Mesenchymal stem cell (in vitro differentiated cells and primary cell): ENCODE measurements around the gene RAC3.

Experiments used
- DNase-seq: peaks from one replicate; pipeline ENCODE4 v3.0.0-alpha.2; 2013
- H2AFZ ChIP-seq: one replicate; pipeline ENCODE4 v1.6.1; 2013; ENCODE audit warnings: low read depth, mild to moderate bottlenecking, control low read depth, inconsistent platforms, low read length, moderate library complexity
- H2AK5ac ChIP-seq: 2 replicates; pipeline ENCODE4 v1.6.1; 2013; ENCODE audit warnings: low read length, moderate library complexity, mild to moderate bottlenecking, inconsistent platforms; ENCODE audit not compliant: severe bottlenecking
- H2BK120ac ChIP-seq: one replicate; pipeline ENCODE4 v1.6.1; 2013; ENCODE audit warnings: low read depth, mild to moderate bottlenecking, inconsistent platforms, low read length, moderate library complexity
- H2BK12ac ChIP-seq, 2 experiments: one replicate each; pipeline ENCODE4 v1.6.1; 2013; ENCODE audit warnings: inconsistent platforms in 2 of 2, low read length in 2 of 2, mild to moderate bottlenecking in 2 of 2, moderate library complexity in 2 of 2, control low read depth in 1 of 2
- H2BK15ac ChIP-seq: one replicate; pipeline ENCODE4 v1.6.1; 2013; ENCODE audit warnings: mild to moderate bottlenecking, low read depth, inconsistent platforms; ENCODE audit not compliant: poor library complexity, severe bottlenecking
- H2BK5ac ChIP-seq: 2 replicates; pipeline ENCODE4 v1.6.1; 2013; ENCODE audit warnings: low read depth, mild to moderate bottlenecking, low read length, control low read depth, inconsistent platforms; ENCODE audit not compliant: poor library complexity, severe bottlenecking
- H3K14ac ChIP-seq, 2 experiments: one replicate each; pipeline ENCODE4 v1.6.1; 2013; ENCODE audit warnings: inconsistent platforms in 2 of 2, low read length in 2 of 2, control low read depth in 1 of 2, mild to moderate bottlenecking in 1 of 2, moderate library complexity in 1 of 2
- H3K18ac ChIP-seq, 2 experiments: one replicate each; pipeline ENCODE4 v1.6.1; 2013; ENCODE audit warnings: inconsistent platforms in 2 of 2, low read length in 2 of 2, control low read depth in 1 of 2, low read depth in 1 of 2, mild to moderate bottlenecking in 1 of 2
- H3K23ac ChIP-seq, 2 experiments: one replicate each; pipeline ENCODE4 v1.6.1; 2013; ENCODE audit warnings: inconsistent platforms in 2 of 2, low read length in 2 of 2, mild to moderate bottlenecking in 2 of 2, moderate library complexity in 2 of 2, control low read depth in 1 of 2
- H3K27ac ChIP-seq: 2 replicates; pipeline ENCODE4 v1.5.1; 2013; ENCODE audit warnings: mild to moderate bottlenecking, moderate library complexity, low read length, control low read depth, inconsistent platforms; ENCODE audit not compliant: poor library complexity, severe bottlenecking
- H3K27me3 ChIP-seq, 2 experiments: 2 replicates each; pipeline versions ENCODE4 v1.6.1 to v1.7.0; 2013; ENCODE audit warnings: low read length in 2 of 2, mild to moderate bottlenecking in 2 of 2, moderate library complexity in 2 of 2, control low read depth in 1 of 2, inconsistent platforms in 1 of 2; ENCODE audit not compliant: control insufficient read depth in 1 of 2, insufficient read depth in 1 of 2
- H3K36me3 ChIP-seq, 2 experiments: 2 replicates each; pipeline versions ENCODE4 v1.6.1 to v1.7.0; 2013; ENCODE audit warnings: low read length in 2 of 2, control low read depth in 1 of 2, inconsistent platforms in 1 of 2, low read depth in 1 of 2, mild to moderate bottlenecking in 1 of 2; ENCODE audit not compliant: insufficient read depth in 2 of 2, control insufficient read depth in 1 of 2
- H3K4ac ChIP-seq, 2 experiments: one replicate each; pipeline ENCODE4 v1.6.1; 2013; ENCODE audit warnings: inconsistent platforms in 2 of 2, low read length in 2 of 2, mild to moderate bottlenecking in 2 of 2, moderate library complexity in 2 of 2, control low read depth in 1 of 2, low read depth in 1 of 2
- H3K4me1 ChIP-seq: 2 replicates; pipeline ENCODE4 v1.6.1; 2013; ENCODE audit warnings: low read depth, low read length, control low read depth; ENCODE audit not compliant: control insufficient read depth, insufficient read depth
- H3K4me2 ChIP-seq: 2 replicates; pipeline ENCODE4 v1.6.1; 2013; ENCODE audit warnings: low read length, mild to moderate bottlenecking, inconsistent platforms; ENCODE audit not compliant: poor library complexity, severe bottlenecking
- H3K4me3 ChIP-seq, 2 experiments: 2 replicates each; pipeline versions ENCODE4 v1.5.1 to v1.7.0; 2013; ENCODE audit warnings: low read length in 2 of 2, mild to moderate bottlenecking in 2 of 2, control low read depth in 1 of 2, low read depth in 1 of 2; ENCODE audit not compliant: insufficient read depth in 1 of 2
- H3K79me1 ChIP-seq: replicated peaks from 2 replicates; pipeline ENCODE4 v1.6.1; 2013; ENCODE audit warnings: mild to moderate bottlenecking, control low read depth, low read length, inconsistent platforms; ENCODE audit not compliant: poor library complexity, severe bottlenecking
- H3K9ac ChIP-seq: 2 replicates; pipeline ENCODE4 v1.7.0; 2013; ENCODE audit warnings: mild to moderate bottlenecking, low read length, moderate library complexity
- H3K9me3 ChIP-seq: 2 replicates; pipeline ENCODE4 v1.7.0; 2013; ENCODE audit warnings: mild to moderate bottlenecking, low read length; ENCODE audit not compliant: control insufficient read depth
- H4K8ac ChIP-seq: one replicate; pipeline ENCODE4 v1.6.1; 2013; ENCODE audit warnings: inconsistent platforms, mild to moderate bottlenecking, low read length, moderate library complexity
- H4K91ac ChIP-seq: one replicate; pipeline ENCODE4 v1.6.1; 2013; ENCODE audit warnings: mild to moderate bottlenecking, low read length, inconsistent platforms
- WGBS: methylation state at CpG from one replicate; pipeline ENCODE4 v1.1.7; 2013; ENCODE audit warnings: mixed read lengths; 5-methylcytosine and 5-hydroxymethylcytosine counted together

The RAC3 gene

DNA sequence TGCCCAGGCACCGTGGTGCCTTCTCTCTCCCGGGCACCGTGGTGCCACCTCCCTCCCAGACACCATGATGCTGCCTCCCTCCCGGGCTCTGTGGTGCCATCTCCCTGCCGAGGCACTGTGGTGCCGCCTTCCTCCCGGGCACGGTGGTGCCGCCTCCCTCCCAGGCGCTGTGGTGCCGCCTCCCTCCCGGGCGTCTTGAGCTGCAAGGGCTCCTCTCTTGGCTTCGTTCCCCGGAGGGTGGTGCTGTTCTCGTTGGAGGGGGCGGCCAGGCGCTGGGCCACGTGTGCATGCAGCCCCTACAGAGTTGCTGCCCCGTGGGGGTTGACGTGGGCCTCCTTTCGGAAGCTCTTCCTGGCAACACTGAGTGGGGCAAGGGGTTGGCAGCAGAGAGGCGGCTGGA lies 17.0 kb upstream of the RAC3 start:
- Histone ChIP-seq H3K36me3 (peaks cover 15 to 84% of the 10 kb centered on the region in 2 experiments), H3K79me1 (peaks cover 3% of the 10 kb centered on the region), H2BK12ac (peak overlapping the region in 1 of 2 experiments; percentile 16), H3K18ac (no peak overlapping the region), H4K8ac (no peak overlapping the region), H3K9me3 (no peaks in the 10 kb centered on the region), H2BK120ac (no peak overlapping the region), H3K4me3 (no peak overlapping the region), H2BK5ac (no peak overlapping the region), H4K91ac (peak overlapping the region; percentile 37), H3K14ac (no peak overlapping the region), H2AFZ (no peak overlapping the region), H3K4me1 (peaks cover 11% of the 10 kb centered on the region), H2BK15ac (no peak overlapping the region), H3K4me2 (no peak overlapping the region), H3K4ac (no peak overlapping the region), H2AK5ac (no peak overlapping the region), H3K9ac (no peak overlapping the region), H3K27me3 (no peaks in the 10 kb centered on the region), H3K23ac (no peak overlapping the region), H3K27ac (no peak overlapping the region)
- no peak for DNase-seq
- WGBS, result 96% methylated on average over 23 of the region's 23 CpGs

GRCh38 chr17:82014971-82015310 lies 16.5 kb upstream of the RAC3 start:
- Histone ChIP-seq H3K23ac (no peak overlapping the region), H2BK5ac (no peak overlapping the region), H2AFZ (no peak overlapping the region), H2AK5ac (no peak overlapping the region), H4K91ac (no peak overlapping the region), H3K27ac (no peak overlapping the region), H3K18ac (no peak overlapping the region), H2BK120ac (no peak overlapping the region), H3K27me3 (no peaks in the 10 kb centered on the region), H3K4me3 (no peak overlapping the region), H4K8ac (no peak overlapping the region), H3K4me1 (peaks cover 14% of the 10 kb centered on the region), H2BK15ac (no peak overlapping the region), H3K9me3 (no peaks in the 10 kb centered on the region), H3K9ac (no peak overlapping the region), H2BK12ac (no peak overlapping the region), H3K4me2 (no peak overlapping the region), H3K79me1 (peaks cover 7% of the 10 kb centered on the region), H3K36me3 (peaks cover 15 to 83% of the 10 kb centered on the region in 2 experiments), H3K4ac (no peak overlapping the region), H3K14ac (no peak overlapping the region)
- no peak for DNase-seq
- 94% methylated on average over 13 of the region's 13 CpGs for WGBS

- H2BK12ac ChIP-seq, result no peak overlapping the region
Observed at GRCh38 chr17:82015311-82015971, 16.0 kb upstream of the RAC3 start.

GRCh38 chr17:82016061-82016874 lies 15.2 kb upstream of the RAC3 start:
- H2BK15ac ChIP-seq, result no peak overlapping the region
- no peaks in the 10 kb centered on the region for H3K9me3 ChIP-seq
- H4K91ac ChIP-seq, result peak overlapping the region; percentile 14
- no peak overlapping the region for H2AK5ac ChIP-seq
- peaks cover 10% of the 10 kb centered on the region for H3K79me1 ChIP-seq
- no peaks in the 10 kb centered on the region for H3K27me3 ChIP-seq
- H3K4me3 ChIP-seq, result no peak overlapping the region
- H3K27ac ChIP-seq, result no peak overlapping the region
- no peak overlapping the region for H3K9ac ChIP-seq
- H2AFZ ChIP-seq, result no peak overlapping the region
- no peak overlapping the region for H3K14ac ChIP-seq
- no peak overlapping the region for H4K8ac ChIP-seq
- H3K4me2 ChIP-seq, result no peak overlapping the region
- H2BK12ac ChIP-seq, result no peak overlapping the region
- H3K36me3 ChIP-seq, result peaks cover 15 to 79% of the 10 kb centered on the region in 2 experiments
- H3K23ac ChIP-seq, result no peak overlapping the region
- DNase-seq, result no peak
- H3K4ac ChIP-seq, result peak overlapping the region in 1 of 2 experiments; percentile 17
- 95% methylated on average over 24 of the region's 28 CpGs for WGBS
- H2BK120ac ChIP-seq, result no peak overlapping the region
- no peak overlapping the region for H3K18ac ChIP-seq
- no peak overlapping the region for H2BK5ac ChIP-seq
- peaks cover 19% of the 10 kb centered on the region for H3K4me1 ChIP-seq

More at GRCh38 chr17:82015311-82015971, 16.0 kb upstream of the RAC3 start:
- H4K8ac ChIP-seq, result no peak overlapping the region
- H3K9me3 ChIP-seq, result no peaks in the 10 kb centered on the region
- no peak overlapping the region for H3K27ac ChIP-seq
- peaks cover 15 to 87% of the 10 kb centered on the region in 2 experiments for H3K36me3 ChIP-seq
- H4K91ac ChIP-seq, result no peak overlapping the region
- H2BK15ac ChIP-seq, result no peak overlapping the region
- no peak overlapping the region for H2AK5ac ChIP-seq
- DNase-seq, result no peak
- H3K9ac ChIP-seq, result no peak overlapping the region
- WGBS, result 92% methylated on average over 19 of the region's 24 CpGs
- H3K4me3 ChIP-seq, result no peak overlapping the region
- no peak overlapping the region for H3K4me2 ChIP-seq
- H3K79me1 ChIP-seq, result peaks cover 11% of the 10 kb centered on the region
- H2BK5ac ChIP-seq, result no peak overlapping the region
- no peaks in the 10 kb centered on the region for H3K27me3 ChIP-seq
- H3K4me1 ChIP-seq, result peaks cover 17% of the 10 kb centered on the region
- H3K18ac ChIP-seq, result no peak overlapping the region
- no peak overlapping the region for H3K4ac ChIP-seq
- H3K23ac ChIP-seq, result no peak overlapping the region
- no peak overlapping the region for H2BK120ac ChIP-seq
- H3K14ac ChIP-seq, result no peak overlapping the region
- H2AFZ ChIP-seq, result no peak overlapping the region
